NCI-H2171 treated with DMSO at 0.1 percent for 48 hours (cell line): ENCODE data around the gene SPIRE2.
"Not testable (repeated sequence)": the region's sequence is repeated elsewhere in the genome, so short reads cannot be mapped to it uniquely, and the experiment has no call there.

Source experiments
- DNase-seq: peaks from one replicate; lab custom pipeline; 2025; lab: John Stamatoyannopoulos, UW

SPIRE2 gene

DNA sequence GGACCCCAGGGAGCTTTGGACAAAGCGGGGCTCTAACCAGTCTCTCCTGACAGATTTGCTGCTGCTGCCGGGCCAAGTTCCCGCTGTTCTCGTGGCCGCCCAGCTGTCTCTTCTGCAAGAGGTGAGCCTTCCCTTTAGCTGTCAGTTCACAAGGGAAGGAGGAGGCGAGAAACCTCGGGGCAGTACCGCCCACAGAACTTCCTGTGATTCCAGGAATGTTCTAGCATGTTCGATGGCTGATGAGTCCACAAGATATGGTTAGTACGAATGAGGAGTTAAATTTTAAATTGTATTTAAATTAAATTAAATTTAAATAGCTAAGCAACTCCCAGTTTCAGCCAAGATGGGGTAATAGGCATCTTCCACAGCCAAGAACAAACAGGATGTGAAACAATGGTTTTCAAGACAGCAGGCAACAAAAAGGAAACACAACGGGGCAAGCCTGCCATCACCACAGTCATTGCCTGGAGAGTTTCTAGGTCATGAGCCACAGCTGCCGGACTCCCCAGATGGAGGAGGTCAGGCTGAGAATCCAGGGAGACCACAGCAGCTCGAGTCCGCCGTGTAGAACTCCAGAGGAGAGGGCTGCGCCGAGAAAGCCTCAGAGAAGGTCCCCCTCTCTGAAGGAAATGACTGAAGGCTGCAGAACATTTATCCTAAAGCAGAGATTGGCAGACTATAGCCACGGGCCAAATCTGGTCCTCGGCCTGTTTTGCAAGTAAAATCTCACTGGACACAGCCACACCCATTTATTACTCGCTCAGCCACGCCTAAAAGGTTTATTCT lies 35.7 kb downstream of the SPIRE2 start:
- DNase-seq = no peak

- DNase-seq = no peak
Observed at GRCh38 chr16:89864527-89864820, 36.2 kb downstream of the SPIRE2 start.

DNA sequence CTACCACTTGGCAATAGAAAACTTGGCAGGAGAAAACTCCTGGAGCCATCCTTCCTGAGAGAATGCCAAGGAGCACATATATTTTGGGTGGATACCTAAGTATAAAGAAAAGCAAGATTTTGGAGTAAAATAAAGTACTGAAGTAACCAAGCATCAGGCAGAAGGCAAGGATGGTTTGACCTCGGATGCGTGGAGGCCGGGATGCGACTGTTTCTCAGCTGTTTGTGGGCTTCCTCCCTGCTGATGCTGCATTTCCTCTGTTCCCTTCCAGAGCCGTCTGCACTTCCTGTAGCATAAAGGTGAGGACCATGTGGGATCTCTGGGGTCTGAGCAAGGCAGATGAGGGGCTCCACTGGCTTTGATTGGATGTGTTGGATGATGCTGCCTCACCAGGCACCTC lies 39.6 kb downstream of the SPIRE2 start:
- DNase-seq = no peak

GRCh38 chr16:89869911-89870310 lies 41.6 kb downstream of the SPIRE2 start:
- DNase-seq = no peak

DNA sequence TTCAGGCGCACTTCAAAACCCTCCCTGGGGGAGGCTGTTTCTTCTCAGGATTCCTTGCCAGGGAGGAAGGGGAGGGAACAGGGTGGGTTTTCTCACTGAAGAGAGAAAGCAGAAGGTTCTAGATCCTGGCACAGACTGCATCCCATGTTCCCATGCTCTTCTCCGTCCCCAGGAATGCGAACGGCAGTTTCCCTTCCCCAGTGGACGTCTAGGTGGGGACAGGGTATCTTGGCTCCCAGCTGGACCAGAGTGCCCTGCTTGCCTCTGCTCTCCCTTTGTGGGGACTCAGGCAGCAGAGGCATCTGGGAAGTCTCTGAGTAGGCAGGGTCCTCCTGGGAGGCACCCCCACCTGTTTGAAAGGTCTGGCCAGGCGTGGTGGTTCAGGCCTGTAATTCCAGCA lies 42.2 kb downstream of the SPIRE2 start:
- DNase-seq = no peak

DNA sequence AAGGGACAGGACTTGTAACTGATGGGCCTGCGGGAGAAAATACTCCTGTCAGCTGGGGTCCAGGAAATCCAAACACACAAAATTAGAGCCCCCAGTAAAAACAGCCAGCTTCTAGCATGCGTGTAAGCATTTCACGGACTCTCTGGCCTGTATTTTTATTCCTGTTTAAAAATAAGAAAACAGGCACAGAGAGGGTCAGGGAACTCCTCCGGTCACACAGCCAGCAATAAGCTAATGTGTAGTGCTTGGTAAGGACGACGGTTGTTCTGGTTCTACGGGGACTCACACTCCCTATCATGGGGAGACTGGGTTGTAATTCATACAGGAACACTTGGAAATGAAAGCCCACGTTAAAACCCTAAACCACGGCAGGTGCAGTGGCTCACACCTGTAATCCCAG lies 43.6 kb downstream of the SPIRE2 start:
- DNase-seq = no peak

- peak; percentile 82 for DNase-seq
Observed at GRCh38 chr16:89873109-89873971, 45.1 kb downstream of the SPIRE2 start, which contains the start of gene TCF25. TCF25 (plus strand) TSS chr16:89873592; CDS start chr16:89873668, 76 bp downstream.

DNA sequence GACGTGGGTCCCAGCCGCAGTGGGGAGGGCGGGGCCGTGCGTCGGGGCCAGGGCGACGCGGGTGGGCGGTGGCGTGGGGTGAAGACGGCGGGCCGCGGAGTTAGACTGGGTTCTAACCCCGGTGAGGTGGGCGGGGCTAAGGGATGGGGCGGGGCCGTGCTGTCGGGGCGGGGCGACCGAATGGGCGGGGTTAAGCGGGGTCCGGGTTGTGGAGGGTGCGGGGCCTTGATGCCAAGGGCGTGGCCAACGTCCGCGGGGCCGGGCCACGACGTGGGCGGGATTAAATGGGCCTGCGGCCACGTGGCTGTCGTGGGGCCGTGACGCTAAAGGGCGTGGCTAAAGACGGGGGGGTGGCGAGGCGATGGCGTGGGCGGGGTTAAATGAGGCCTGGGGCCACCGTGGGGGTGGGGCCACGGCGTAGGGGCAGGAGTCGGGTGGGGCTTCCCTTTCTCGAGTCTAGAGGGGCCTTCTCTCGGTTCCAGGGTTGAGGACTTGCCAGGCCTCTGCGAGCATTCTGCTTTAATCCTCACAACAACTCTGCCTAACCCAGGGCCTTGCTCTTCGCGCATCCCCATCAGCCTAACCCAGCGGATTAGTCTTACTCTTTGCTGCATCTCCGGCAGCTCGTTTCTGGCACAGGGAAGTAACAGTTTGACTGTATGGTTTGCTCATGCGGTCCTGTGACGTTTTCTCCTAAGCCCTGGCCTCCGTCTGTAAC lies 45.9 kb downstream of the SPIRE2 start:
- DNase-seq = peak; percentile 86

DNA sequence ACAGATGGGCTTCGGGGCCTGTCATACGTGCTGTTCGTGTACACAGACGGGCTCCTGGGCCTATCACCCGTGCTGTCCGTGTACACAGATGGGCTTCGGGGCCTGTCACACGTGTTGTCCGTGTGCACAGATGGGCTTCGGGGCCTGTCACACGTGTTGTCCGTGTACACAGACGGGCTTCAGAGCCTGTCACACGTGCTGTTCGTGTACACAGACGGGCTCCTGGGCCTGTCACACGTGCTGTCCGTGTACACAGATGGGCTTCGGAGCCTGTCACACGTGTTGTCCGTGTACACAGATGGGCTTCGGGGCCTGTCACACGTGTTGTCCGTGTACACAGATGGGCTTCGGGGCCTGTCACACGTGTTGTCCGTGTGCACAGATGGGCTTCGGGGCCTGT lies 50.8 kb downstream of the SPIRE2 start:
- DNase-seq = not testable (repeated sequence)

GRCh38 chr16:89880477-89881367 lies 52.4 kb downstream of the SPIRE2 start:
- DNase-seq = peak; percentile 76

DNA sequence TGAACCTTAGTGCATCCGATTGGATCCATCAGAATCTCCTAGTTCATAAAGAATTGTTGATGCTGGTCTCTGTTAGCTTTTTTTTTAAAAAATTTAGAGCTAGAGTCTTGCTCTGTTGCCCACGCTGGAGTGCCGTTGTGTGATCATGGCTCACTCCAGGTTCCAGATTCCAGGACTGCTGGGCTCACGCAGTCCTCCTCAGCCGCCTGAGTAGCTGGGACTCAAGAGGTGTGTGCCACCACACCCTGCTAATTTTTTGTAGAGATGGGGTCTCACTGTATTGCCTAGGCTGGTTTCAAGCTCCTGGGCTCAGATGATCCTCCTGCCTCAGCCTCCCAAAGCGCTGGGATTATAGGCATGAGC lies 53.1 kb downstream of the SPIRE2 start:
- DNase-seq = no peak

- DNase-seq = no peak
Observed at GRCh38 chr16:89883346-89884040, 55.2 kb downstream of the SPIRE2 start.

GRCh38 chr16:89884041-89884421 lies 55.8 kb downstream of the SPIRE2 start:
- DNase-seq = no peak

GRCh38 chr16:89887243-89887642 lies 59.0 kb downstream of the SPIRE2 start:
- DNase-seq = no peak

DNA sequence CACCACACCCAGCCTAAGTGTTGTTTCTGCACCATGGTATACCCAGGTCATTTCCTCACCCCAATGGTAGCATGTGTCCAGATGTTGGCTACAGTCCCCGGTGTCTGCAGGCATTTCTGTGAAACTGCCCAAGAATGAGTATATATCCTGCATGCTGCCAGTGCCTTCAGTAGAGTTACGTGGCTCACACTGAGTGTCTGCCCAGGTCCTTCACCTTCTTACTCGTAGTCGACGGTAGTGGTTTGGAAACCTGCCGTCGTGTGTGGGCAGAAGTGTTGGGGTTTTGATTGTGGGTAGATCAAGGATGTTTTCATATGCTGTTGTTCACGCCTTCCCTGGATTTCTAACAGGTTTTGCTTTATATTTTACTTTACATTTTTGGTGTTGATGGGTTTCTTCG lies 61.9 kb downstream of the SPIRE2 start:
- no peak for DNase-seq

DNA sequence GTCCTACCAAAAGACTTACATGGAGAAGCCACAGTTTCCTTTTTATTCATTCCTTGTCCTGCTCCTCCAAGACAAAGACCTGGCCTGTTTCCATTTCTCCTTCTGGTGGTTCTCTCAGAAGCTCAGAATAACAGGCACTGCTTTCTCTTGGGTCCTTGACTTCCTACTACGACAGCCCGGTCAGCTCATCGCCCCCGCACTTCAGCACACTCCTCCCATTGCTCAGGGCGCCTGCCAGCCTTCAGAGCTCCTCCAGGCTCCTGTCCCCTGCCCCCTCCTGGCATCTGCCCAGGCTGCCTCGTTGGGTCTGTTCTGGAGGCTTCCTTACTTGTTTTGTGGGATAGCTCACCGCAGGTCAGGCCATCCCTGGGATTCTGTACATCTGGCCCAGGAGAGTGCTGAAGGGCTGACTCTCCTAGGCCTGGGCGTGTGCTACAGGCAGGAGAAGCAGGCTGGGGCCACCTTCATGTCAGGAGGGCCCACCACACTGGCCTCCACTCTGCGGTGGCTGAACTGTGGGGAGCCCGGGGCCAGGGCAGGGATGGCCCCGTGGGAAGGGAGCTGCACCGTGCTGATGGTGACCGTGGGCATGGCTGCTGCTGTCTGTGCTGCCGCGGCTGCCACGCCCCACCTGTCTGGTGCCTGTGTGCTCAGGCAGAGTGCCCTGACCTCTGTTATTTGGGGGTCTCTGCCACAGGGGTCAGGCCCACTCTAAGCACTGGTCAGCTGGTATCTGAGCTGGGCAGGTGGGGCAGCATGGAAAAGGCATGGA lies 62.8 kb downstream of the SPIRE2 start:
- DNase-seq = no peak

- DNase-seq = no peak
Observed at GRCh38 chr16:89892055-89892630, 63.9 kb downstream of the SPIRE2 start.

DNA sequence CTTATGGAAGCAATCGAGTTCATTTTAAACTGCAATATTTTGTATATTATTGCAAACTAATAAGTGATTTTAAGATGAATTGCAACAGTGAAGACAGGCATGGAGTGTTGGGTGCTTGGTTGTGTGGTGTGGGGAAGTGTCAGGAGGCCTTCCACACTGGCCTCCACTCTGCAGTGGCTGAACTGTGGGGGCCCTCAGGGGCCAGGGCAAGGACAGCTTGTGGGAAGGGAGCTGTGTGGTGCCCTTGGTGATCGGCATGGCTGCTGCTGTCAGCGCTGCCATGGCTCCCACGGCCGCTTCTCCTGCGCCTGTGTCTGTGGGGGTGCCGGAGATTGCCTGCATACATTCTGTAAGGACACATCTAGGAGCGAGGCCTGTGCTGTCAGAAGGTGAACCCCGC lies 64.4 kb downstream of the SPIRE2 start:
- no peak for DNase-seq

GRCh38 chr16:89893642-89894548 lies 65.6 kb downstream of the SPIRE2 start:
- DNase-seq = no peak
